ENCODE data around the gene FAM210B.

Gene FAM210B

GRCh38 chr20:56345911-56346310, 12.9 kb upstream of the FAM210B start:
- TF ChIP-seq YY1 (IDR thresholded peaks at IDR 0.05; ENCODE audit: low read depth), result no peak
- no peak for TF ChIP-seq CEBPB (IDR thresholded peaks at IDR 0.05)
- TF ChIP-seq EGR1 (IDR thresholded peaks at IDR 0.05), result no peak
- TF ChIP-seq REST (IDR thresholded peaks at IDR 0.05; ENCODE audit: low read depth), result no peak
- no peak for TF ChIP-seq TCF12 (IDR thresholded peaks at IDR 0.05; ENCODE audit: low read depth)
- no peak for TF ChIP-seq CREB1 (IDR thresholded peaks at IDR 0.05; ENCODE audit: low read depth)
- no peak for TF ChIP-seq FOXM1 (IDR thresholded peaks at IDR 0.05; ENCODE audit: borderline replicate concordance, low read depth)
- TF ChIP-seq TEAD4 (IDR thresholded peaks at IDR 0.05), result no peak
- TF ChIP-seq USF1 (IDR thresholded peaks at IDR 0.05), result no peak
- TF ChIP-seq TAF1 (IDR thresholded peaks at IDR 0.05; ENCODE audit: low read depth), result no peak
- no peak for TF ChIP-seq EP300 (IDR thresholded peaks at IDR 0.05; ENCODE audit: borderline replicate concordance)
- TF ChIP-seq MAX (IDR thresholded peaks at IDR 0.05), result no peak
- TF ChIP-seq RAD21 (IDR thresholded peaks at IDR 0.05; ENCODE audit: low read depth), result no peak
- no peak for TF ChIP-seq NFIC (IDR thresholded peaks at IDR 0.05)
- TF ChIP-seq ZBTB7A (IDR thresholded peaks at IDR 0.05; ENCODE audit: low read depth), result no peak

- no peak for TF ChIP-seq USF1 (IDR thresholded peaks at IDR 0.05)
- no peak for TF ChIP-seq TAF1 (IDR thresholded peaks at IDR 0.05; ENCODE audit: low read depth)
- TF ChIP-seq YY1 (IDR thresholded peaks at IDR 0.05; ENCODE audit: low read depth), result no peak
- TF ChIP-seq ZBTB7A (IDR thresholded peaks at IDR 0.05; ENCODE audit: low read depth), result no peak
- no peak for TF ChIP-seq NFIC (IDR thresholded peaks at IDR 0.05)
- no peak for TF ChIP-seq REST (IDR thresholded peaks at IDR 0.05; ENCODE audit: low read depth)
- no peak for TF ChIP-seq TEAD4 (IDR thresholded peaks at IDR 0.05)
- TF ChIP-seq EP300 (IDR thresholded peaks at IDR 0.05; ENCODE audit: borderline replicate concordance), result no peak
- no peak for TF ChIP-seq CREB1 (IDR thresholded peaks at IDR 0.05; ENCODE audit: low read depth)
- no peak for TF ChIP-seq FOXM1 (IDR thresholded peaks at IDR 0.05; ENCODE audit: borderline replicate concordance, low read depth)
- TF ChIP-seq CEBPB (IDR thresholded peaks at IDR 0.05), result no peak
- TF ChIP-seq TCF12 (IDR thresholded peaks at IDR 0.05; ENCODE audit: low read depth), result no peak
- no peak for TF ChIP-seq MAX (IDR thresholded peaks at IDR 0.05)
- TF ChIP-seq EGR1 (IDR thresholded peaks at IDR 0.05), result no peak
- TF ChIP-seq RAD21 (IDR thresholded peaks at IDR 0.05; ENCODE audit: low read depth), result no peak
Observed at GRCh38 chr20:56347628-56348304, 11.0 kb upstream of the FAM210B start.

- TF ChIP-seq TAF1 (IDR thresholded peaks at IDR 0.05; ENCODE audit: low read depth) (no peak), USF1 (IDR thresholded peaks at IDR 0.05) (no peak), YY1 (IDR thresholded peaks at IDR 0.05; ENCODE audit: low read depth) (no peak), CREB1 (IDR thresholded peaks at IDR 0.05; ENCODE audit: low read depth) (no peak), REST (IDR thresholded peaks at IDR 0.05; ENCODE audit: low read depth) (no peak), EP300 (IDR thresholded peaks at IDR 0.05; ENCODE audit: borderline replicate concordance) (no peak), ZBTB7A (IDR thresholded peaks at IDR 0.05; ENCODE audit: low read depth) (no peak)
Observed at GRCh38 chr20:56348305-56348693, 10.5 kb upstream of the FAM210B start.

GRCh38 chr20:56348746-56349145, 10.0 kb upstream of the FAM210B start:
- TF ChIP-seq EP300 (IDR thresholded peaks at IDR 0.05; ENCODE audit: borderline replicate concordance), result no peak
- TF ChIP-seq TAF1 (IDR thresholded peaks at IDR 0.05; ENCODE audit: low read depth), result no peak
- TF ChIP-seq CREB1 (IDR thresholded peaks at IDR 0.05; ENCODE audit: low read depth), result no peak
- TF ChIP-seq REST (IDR thresholded peaks at IDR 0.05; ENCODE audit: low read depth), result no peak
- TF ChIP-seq EGR1 (IDR thresholded peaks at IDR 0.05), result no peak
- TF ChIP-seq FOXM1 (IDR thresholded peaks at IDR 0.05; ENCODE audit: borderline replicate concordance, low read depth), result no peak
- TF ChIP-seq NFIC (IDR thresholded peaks at IDR 0.05), result no peak
- no peak for TF ChIP-seq TCF12 (IDR thresholded peaks at IDR 0.05; ENCODE audit: low read depth)

Data from Ishikawa (cell line).